T-cell (primary cell): ENCODE results near the gene TTLL10. TPM values are rescaled to one million over a fixed set of nuclear protein-coding genes. Genes with fewer than 3 reads are reported as not detected.

ENCODE experiments used
- ATAC-seq, 4 experiments: fragments of 200-7000 bp in 3 of 4; fragments of 150-1000 bp in 1 of 4; cut with Tn5 transposase; replicated peaks in 1 of 4; 1 replicate in 3 of 4; 2 replicates in 1 of 4; pipeline ENCODE4 v1.10.0; 2021; ENCODE audit warnings: moderate library complexity in 3 of 4, mild to moderate bottlenecking in 2 of 4, moderate number of reproducible peaks in 1 of 4
- CTCF ChIA-PET, 2 donors: fragments of 300-600 bp; sonication (Branson Sonifier 250); formaldehyde crosslinking; loops; one replicate each; lab custom pipeline; 2022; ENCODE audit warnings: antibody characterized with exemption in 2 of 2; lab: Charles Lee
- POLR2A ChIA-PET, 2 donors: fragments of 300-600 bp; sonication (Branson Sonifier 250); formaldehyde crosslinking; loops; one replicate each; lab custom pipeline; 2022; ENCODE audit warnings: antibody characterized with exemption in 2 of 2; lab: Charles Lee
- DNase-seq, 35 experiments: peaks; one replicate each; pipeline versions ENCODE4 v3.0.0 to v3.0.0-alpha.2; 2013 to 2023
- H3K27ac ChIP-seq: one replicate; pipeline ENCODE4 v1.5.1; 2013; ENCODE audit warnings: low read length
- H3K27me3 ChIP-seq, 2 experiments: replicated peaks in 1 of 2; 1 replicate in 1 of 2; 2 replicates in 1 of 2; pipeline versions ENCODE4 v1.6.1 to v1.7.0; 2013; ENCODE audit warnings: low read length in 1 of 2, mixed read lengths in 1 of 2; ENCODE audit not compliant: control insufficient read depth in 2 of 2, insufficient read depth in 2 of 2; ENCODE audit errors: extremely low read depth in 1 of 2
- H3K36me3 ChIP-seq, 2 donors: 1 replicate in 1 of 2; 2 replicates in 1 of 2; pipeline versions ENCODE4 v1.6.1 to v1.7.0; 2013; ENCODE audit warnings: low read length in 1 of 2; ENCODE audit not compliant: control insufficient read depth in 2 of 2, insufficient read depth in 1 of 2; ENCODE audit errors: extremely low read depth in 1 of 2
- H3K4me1 ChIP-seq, 2 experiments: 1 replicate in 1 of 2; 2 replicates in 1 of 2; pipeline versions ENCODE4 v1.6.1 to v1.7.0; 2013; ENCODE audit warnings: low read length in 2 of 2, mixed read lengths in 1 of 2; ENCODE audit not compliant: insufficient read depth in 2 of 2, control insufficient read depth in 1 of 2; ENCODE audit errors: extremely low read depth in 1 of 2
- H3K4me3 ChIP-seq, 2 donors: 1 replicate in 1 of 2; 2 replicates in 1 of 2; pipeline versions ENCODE4 v1.5.1 to v1.7.0; 2013; ENCODE audit warnings: mild to moderate bottlenecking in 2 of 2, low read length in 1 of 2, moderate library complexity in 1 of 2; ENCODE audit not compliant: control insufficient read depth in 1 of 2; ENCODE audit errors: extremely low read depth in 1 of 2
- H3K9me3 ChIP-seq: 2 replicates; pipeline ENCODE4 v1.7.0; 2013
- H3K27ac Mint-ChIP-seq, 2 donors: one replicate each; pipeline ENCODE4 v1.8.0; 2020 to 2021; ENCODE audit warnings: mild to moderate bottlenecking in 2 of 2, mixed read lengths in 2 of 2
- H3K27me3 Mint-ChIP-seq, 2 donors: one replicate each; pipeline ENCODE4 v1.8.0; 2021 to 2022; ENCODE audit warnings: mixed read lengths in 2 of 2
- H3K36me3 Mint-ChIP-seq: one replicate; pipeline ENCODE4 v1.8.0; 2021; ENCODE audit warnings: mixed read lengths
- H3K4me1 Mint-ChIP-seq, 3 donors: one replicate each; pipeline ENCODE4 v1.8.0; 2020 to 2022; ENCODE audit warnings: mixed read lengths in 3 of 3, mild to moderate bottlenecking in 1 of 3
- H3K4me3 Mint-ChIP-seq, 3 donors: one replicate each; pipeline ENCODE4 v1.8.0; 2020 to 2022; ENCODE audit warnings: mild to moderate bottlenecking in 3 of 3, mixed read lengths in 3 of 3, moderate library complexity in 3 of 3
- H3K9me3 Mint-ChIP-seq, 3 donors: one replicate each; pipeline ENCODE4 v1.8.0; 2020 to 2022; ENCODE audit warnings: mixed read lengths in 3 of 3
- WGBS: methylation state at CpG from one replicate; pipeline ENCODE4 v1.1.5; 2013; ENCODE audit warnings: missing lambda C conversion rate; ENCODE audit not compliant: insufficient coverage; 5-methylcytosine and 5-hydroxymethylcytosine counted together
- total RNA-seq, 35 experiments: library from RNA in 6 of 35; stranded (reverse) in 6 of 35; fragments of 120-200 nt in 1 of 35; gene quantifications; one replicate each; pipeline versions ENCODE4 v1.2.1 to v1.2.4 and lab custom pipeline; 2013 to 2026

Gene TTLL10
- total RNA-seq, 5 donors from 2014 or later (not counting 1 experiment from before 2014, with no cell fraction given) = 0.26 to 1.0 (median 0.47) TPM; not detected in 1

DNA sequence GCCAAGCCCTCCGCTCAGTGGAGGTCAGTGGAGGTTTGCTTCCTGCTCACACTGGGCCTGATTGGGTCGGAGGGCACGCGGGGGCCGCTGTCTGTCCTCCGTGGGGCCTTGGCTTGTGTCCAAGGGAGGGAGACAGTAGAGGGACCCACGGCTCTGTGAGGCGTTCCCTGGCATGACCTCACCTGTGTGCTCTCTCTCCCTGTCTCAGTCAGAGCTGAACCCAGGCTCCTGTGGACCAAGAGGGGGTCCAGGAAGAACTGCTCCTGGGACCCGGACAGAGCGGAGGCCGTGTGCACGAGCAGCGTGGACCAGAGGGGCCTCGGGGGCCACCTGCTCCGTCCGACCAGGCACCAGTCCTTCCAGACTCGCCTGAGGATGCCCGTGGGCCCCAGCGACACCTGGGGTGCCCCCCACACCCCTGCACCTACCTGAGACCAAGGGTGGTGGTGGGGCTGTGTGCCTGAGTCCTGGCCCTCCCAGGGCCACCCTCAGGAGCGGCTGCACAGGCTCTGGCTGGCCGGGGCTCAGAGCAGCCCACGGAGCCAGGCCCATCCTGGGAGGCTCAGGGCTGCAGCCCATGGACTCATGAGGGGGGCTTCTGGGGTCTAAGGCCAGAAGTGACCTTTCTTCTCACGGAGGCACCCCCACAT, 13.3 kb upstream of the TTLL10 start:
- Mint-ChIP-seq H3K4me3 (no peak overlapping the region), H3K27me3 (no peaks in the 10 kb centered on the region), H3K9me3 (peaks cover 0 to under 1% (median 0%) of the 10 kb centered on the region in 3 donors), H3K27ac (no peak overlapping the region), H3K4me1 (peaks cover 0 to 2% (median 0%) of the 10 kb centered on the region in 3 donors), H3K36me3 (no peaks in the 10 kb centered on the region)
- no peaks in the 10 kb centered on the region for H3K9me3 ChIP-seq
- ATAC-seq (no peak), DNase-seq (no peak)
- WGBS = 87% methylated on average over 23 of the region's 23 CpGs
- CTCF ChIA-PET = no interaction called here
- H3K36me3 ChIP-seq = no peaks in the 10 kb centered on the region
- POLR2A ChIA-PET = no interaction called here
- H3K27ac ChIP-seq = no peak overlapping the region
- H3K27me3 ChIP-seq = peaks cover 0 to 9% of the 10 kb centered on the region in 2 experiments
- H3K4me1 ChIP-seq = peaks cover 0 to 19% of the 10 kb centered on the region in 2 experiments
- H3K4me3 ChIP-seq = no peak overlapping the region

DNA sequence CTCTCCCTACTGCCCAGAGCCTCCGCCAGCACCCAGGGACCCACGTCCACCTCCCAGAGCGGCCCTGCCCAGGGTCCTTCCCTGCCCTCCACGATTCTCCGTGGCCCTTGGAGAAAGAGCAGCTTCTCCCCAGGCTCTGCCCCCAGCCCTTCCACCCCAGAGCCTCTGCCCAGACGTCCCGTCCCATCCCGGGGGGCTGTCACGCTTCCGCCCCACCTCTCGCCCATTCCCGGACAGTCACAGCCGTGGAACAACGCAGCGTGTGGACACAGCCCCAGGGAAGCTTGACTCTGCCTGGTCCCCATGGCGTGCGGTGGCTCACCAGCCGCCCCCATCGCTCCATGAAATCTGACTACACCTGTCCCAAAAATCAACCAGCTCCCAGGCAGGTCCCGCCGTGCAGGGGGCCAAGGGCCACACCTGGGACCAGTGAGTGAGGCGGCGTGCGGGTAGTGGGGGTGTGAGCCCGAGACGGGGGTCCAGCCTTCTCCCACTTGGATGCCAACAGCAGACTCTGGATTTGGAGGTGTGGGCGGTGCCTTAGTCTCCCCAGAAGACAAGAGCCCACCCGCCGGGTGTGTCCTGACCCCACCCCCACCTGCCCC, 12.5 kb upstream of the TTLL10 start:
- Mint-ChIP-seq H3K36me3 (no peaks in the 10 kb centered on the region), H3K4me1 (peaks cover 0 to 5% (median 0%) of the 10 kb centered on the region in 3 donors), H3K27ac (no peak overlapping the region), H3K4me3 (no peak overlapping the region), H3K9me3 (no peaks in the 10 kb centered on the region), H3K27me3 (peaks cover 0 to 3% of the 10 kb centered on the region in 2 donors)
- no peak for ATAC-seq
- Histone ChIP-seq H3K4me3 (no peak overlapping the region), H3K27ac (no peak overlapping the region), H3K9me3 (no peaks in the 10 kb centered on the region), H3K27me3 (peaks cover 0 to 16% of the 10 kb centered on the region in 2 experiments), H3K36me3 (no peaks in the 10 kb centered on the region), H3K4me1 (peaks cover 0 to 23% of the 10 kb centered on the region in 2 experiments)
- 91% methylated on average over 18 of the region's 29 CpGs for WGBS
- CTCF ChIA-PET = no interaction called here
- no peak for DNase-seq
- POLR2A ChIA-PET = no interaction called here

GRCh38 chr1:1161683-1162079, 12.0 kb upstream of the TTLL10 start:
- Mint-ChIP-seq H3K4me1 (peaks cover 0 to 5% (median 0%) of the 10 kb centered on the region in 3 donors), H3K36me3 (no peaks in the 10 kb centered on the region)
- H3K9me3 ChIP-seq = no peaks in the 10 kb centered on the region

DNA sequence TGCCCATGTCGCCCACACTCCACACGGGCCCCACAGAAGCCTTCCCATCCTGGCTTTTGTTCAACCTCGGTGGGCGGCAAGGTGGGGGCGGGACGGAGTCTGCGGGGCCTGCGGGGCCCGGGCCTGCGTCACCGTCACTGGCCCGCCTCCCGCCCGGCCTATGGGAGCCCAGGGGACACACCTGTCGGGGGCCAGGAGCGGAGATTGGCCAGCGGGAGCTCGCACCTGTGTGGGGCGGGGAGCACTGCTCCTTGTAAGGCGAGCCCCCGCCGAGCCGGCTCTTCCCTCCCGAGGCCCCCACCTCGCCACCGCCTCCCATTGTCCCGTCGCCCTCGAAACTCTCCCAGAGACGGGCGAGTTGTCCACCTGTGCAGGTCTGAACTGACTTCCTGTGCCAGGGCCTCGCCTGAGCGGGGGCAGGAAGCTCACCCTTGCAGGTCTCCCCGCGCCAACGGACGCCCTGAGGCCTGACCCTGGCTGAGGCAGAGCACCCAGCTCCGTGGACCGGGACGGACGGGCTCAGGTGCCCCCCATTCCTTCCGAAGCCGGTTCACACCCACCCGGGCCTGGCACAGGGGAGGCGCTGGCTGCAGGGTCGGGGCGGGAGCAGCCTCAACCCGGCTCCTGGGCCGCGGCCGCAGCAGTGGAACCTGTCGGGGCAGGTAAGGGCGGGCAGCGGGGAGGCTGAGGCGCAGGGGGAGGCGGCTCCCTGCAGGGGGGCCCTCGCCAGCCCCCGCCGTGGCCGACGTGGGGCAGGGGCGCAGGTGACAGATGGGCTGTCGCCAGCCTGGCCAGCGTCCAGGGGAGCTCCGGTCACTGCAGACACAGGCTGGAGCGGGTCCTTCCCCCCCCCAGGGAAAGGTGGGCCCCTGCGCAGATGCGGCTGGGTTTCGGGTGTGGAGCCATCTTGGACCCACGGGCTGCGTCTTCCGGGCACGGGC, 10.8 kb upstream of the TTLL10 start:
- Histone ChIP-seq H3K27ac (no peak overlapping the region), H3K36me3 (no peaks in the 10 kb centered on the region), H3K4me3 (no peak overlapping the region), H3K9me3 (no peaks in the 10 kb centered on the region), H3K4me1 (peaks cover 0 to 16% of the 10 kb centered on the region in 2 experiments), H3K27me3 (peaks cover 0 to 23% of the 10 kb centered on the region in 2 experiments)
- Mint-ChIP-seq H3K4me1 (peaks cover 0 to 3% (median 0%) of the 10 kb centered on the region in 3 donors), H3K4me3 (no peak overlapping the region), H3K27ac (no peak overlapping the region), H3K9me3 (no peaks in the 10 kb centered on the region), H3K36me3 (no peaks in the 10 kb centered on the region), H3K27me3 (peaks cover 0 to 3% of the 10 kb centered on the region in 2 donors)
- ATAC-seq (no peak), DNase-seq (no peak)
- POLR2A ChIA-PET = no interaction called here
- 80% methylated on average over 68 of the region's 73 CpGs for WGBS
- CTCF ChIA-PET = no interaction called here

More at GRCh38 chr1:1161683-1162079, 12.0 kb upstream of the TTLL10 start:
- H3K27me3 Mint-ChIP-seq = peaks cover 0 to 3% of the 10 kb centered on the region in 2 donors
- Histone ChIP-seq H3K4me3 (no peak overlapping the region), H3K27me3 (peaks cover 0 to 20% of the 10 kb centered on the region in 2 experiments), H3K36me3 (no peaks in the 10 kb centered on the region), H3K4me1 (peaks cover 0 to 24% of the 10 kb centered on the region in 2 experiments), H3K27ac (no peak overlapping the region)
- no peaks in the 10 kb centered on the region for H3K9me3 Mint-ChIP-seq
- ATAC-seq (no peak), DNase-seq (no peak)
- POLR2A ChIA-PET = no interaction called here
- CTCF ChIA-PET = no interaction called here
- WGBS = 88% methylated on average over 16 of the region's 17 CpGs
- H3K27ac Mint-ChIP-seq = no peak overlapping the region
- H3K4me3 Mint-ChIP-seq = no peak overlapping the region

GRCh38 chr1:1163538-1164070, 10.1 kb upstream of the TTLL10 start:
- H3K27ac ChIP-seq = no peak overlapping the region
- H3K9me3 ChIP-seq = no peaks in the 10 kb centered on the region
- 93% methylated on average over 33 of the region's 33 CpGs for WGBS
- H3K27me3 ChIP-seq = peaks cover 0 to 29% of the 10 kb centered on the region in 2 experiments
- H3K4me1 Mint-ChIP-seq = peaks cover 0 to 3% (median 0%) of the 10 kb centered on the region in 3 donors
- no peak overlapping the region for H3K4me3 Mint-ChIP-seq
- DNase-seq = no peak
- H3K9me3 Mint-ChIP-seq = no peaks in the 10 kb centered on the region
- ATAC-seq = no peak
- H3K36me3 ChIP-seq = no peaks in the 10 kb centered on the region
- no peaks in the 10 kb centered on the region for H3K36me3 Mint-ChIP-seq
- no peak overlapping the region for H3K27ac Mint-ChIP-seq
- H3K4me1 ChIP-seq = peaks cover 0 to 8% of the 10 kb centered on the region in 2 experiments
- H3K4me3 ChIP-seq = no peak overlapping the region
- POLR2A ChIA-PET = no interaction called here
- CTCF ChIA-PET = no interaction called here
- peaks cover 0 to 3% of the 10 kb centered on the region in 2 donors for H3K27me3 Mint-ChIP-seq

- Mint-ChIP-seq H3K4me1 (peaks cover 0 to 3% (median 0%) of the 10 kb centered on the region in 3 donors), H3K36me3 (no peaks in the 10 kb centered on the region), H3K27ac (no peak overlapping the region), H3K27me3 (peaks cover 0 to 3% of the 10 kb centered on the region in 2 donors), H3K9me3 (no peaks in the 10 kb centered on the region), H3K4me3 (no peak overlapping the region)
- Histone ChIP-seq H3K36me3 (no peaks in the 10 kb centered on the region), H3K4me3 (no peak overlapping the region), H3K4me1 (peaks cover 0 to 5% of the 10 kb centered on the region in 2 experiments), H3K27ac (no peak overlapping the region), H3K9me3 (no peaks in the 10 kb centered on the region), H3K27me3 (peaks cover 0 to 35% of the 10 kb centered on the region in 2 experiments)
- WGBS = 91% methylated on average over 26 of the region's 26 CpGs
- ChIA-PET CTCF (no interaction called here), POLR2A (no interaction called here)
- DNase-seq = no peak
- ATAC-seq = no peak
These were observed 9.3 kb upstream of the TTLL10 start for GRCh38 chr1:1164361-1164700.
